GM12801 (cell line): ENCODE results near the gene ASIC3.

Source experiments
- TF ChIP-seq, protein P1 (sequence below): IDR thresholded peaks from one replicate; pipeline ENCODE4 v1.5.1; 2011; ENCODE audit warnings: control low read depth; ENCODE audit not compliant: insufficient read length; ENCODE audit errors: extremely low read depth

ASIC3 gene

DNA sequence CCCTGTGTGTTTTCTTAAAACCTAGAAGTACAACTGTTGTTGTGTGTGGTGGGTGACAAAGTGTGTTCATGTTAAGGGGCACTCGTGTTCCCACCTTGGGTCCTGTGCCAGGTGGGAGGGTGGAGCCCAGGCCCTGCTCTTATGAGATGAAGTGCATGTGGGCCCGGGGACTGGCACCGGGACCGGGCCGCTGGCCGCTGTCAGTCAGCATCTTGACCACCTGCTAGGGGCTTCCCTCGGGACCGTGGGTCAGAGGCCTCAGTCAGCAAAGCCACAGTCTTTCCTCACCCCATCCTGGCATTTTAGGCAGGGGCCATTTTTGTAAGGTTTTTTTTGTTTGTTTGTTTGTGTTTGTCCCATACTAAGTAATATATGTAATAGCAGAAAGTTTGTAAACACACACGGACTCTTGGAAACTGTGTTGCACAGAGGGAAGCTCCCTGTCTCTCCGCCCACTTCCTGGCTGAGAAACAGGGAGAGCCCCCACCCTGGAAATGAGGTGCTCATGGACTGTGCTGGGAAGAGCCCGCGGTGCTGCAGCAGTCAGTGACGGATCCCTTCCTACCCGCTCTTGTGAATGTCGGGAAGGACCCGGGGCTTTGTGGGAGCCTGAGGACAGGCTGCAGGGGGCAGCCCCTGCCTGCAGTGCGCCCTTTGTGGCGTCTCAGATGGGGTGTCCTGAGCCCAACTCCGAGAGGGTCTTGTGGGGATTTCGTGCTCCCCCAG, 51.3 kb downstream of the ASIC3 start:
- TF ChIP-seq, protein P1, sequence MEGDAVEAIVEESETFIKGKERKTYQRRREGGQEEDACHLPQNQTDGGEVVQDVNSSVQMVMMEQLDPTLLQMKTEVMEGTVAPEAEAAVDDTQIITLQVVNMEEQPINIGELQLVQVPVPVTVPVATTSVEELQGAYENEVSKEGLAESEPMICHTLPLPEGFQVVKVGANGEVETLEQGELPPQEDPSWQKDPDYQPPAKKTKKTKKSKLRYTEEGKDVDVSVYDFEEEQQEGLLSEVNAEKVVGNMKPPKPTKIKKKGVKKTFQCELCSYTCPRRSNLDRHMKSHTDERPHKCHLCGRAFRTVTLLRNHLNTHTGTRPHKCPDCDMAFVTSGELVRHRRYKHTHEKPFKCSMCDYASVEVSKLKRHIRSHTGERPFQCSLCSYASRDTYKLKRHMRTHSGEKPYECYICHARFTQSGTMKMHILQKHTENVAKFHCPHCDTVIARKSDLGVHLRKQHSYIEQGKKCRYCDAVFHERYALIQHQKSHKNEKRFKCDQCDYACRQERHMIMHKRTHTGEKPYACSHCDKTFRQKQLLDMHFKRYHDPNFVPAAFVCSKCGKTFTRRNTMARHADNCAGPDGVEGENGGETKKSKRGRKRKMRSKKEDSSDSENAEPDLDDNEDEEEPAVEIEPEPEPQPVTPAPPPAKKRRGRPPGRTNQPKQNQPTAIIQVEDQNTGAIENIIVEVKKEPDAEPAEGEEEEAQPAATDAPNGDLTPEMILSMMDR = no peak

DNA sequence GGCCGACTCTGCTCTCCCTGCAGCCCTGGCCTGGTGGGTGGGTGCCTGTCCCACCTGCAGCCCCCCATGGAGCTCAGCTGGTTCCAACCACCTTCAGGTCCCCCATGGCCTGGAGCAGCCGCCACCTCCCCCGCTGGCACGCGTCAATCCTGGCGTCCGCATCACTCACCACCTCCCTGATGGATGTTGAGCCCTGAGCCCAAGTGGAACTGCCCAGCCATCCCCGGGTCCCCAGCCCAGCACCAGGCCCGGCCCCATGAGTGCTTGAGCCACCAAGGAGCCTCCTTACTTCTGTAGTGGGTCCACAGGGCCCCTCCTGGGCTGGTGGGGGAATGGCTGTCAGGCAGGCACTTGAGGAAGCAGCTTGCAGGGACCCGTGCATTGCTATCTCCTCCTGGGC, 52.6 kb downstream of the ASIC3 start:
- TF ChIP-seq, protein P1 = no peak

DNA sequence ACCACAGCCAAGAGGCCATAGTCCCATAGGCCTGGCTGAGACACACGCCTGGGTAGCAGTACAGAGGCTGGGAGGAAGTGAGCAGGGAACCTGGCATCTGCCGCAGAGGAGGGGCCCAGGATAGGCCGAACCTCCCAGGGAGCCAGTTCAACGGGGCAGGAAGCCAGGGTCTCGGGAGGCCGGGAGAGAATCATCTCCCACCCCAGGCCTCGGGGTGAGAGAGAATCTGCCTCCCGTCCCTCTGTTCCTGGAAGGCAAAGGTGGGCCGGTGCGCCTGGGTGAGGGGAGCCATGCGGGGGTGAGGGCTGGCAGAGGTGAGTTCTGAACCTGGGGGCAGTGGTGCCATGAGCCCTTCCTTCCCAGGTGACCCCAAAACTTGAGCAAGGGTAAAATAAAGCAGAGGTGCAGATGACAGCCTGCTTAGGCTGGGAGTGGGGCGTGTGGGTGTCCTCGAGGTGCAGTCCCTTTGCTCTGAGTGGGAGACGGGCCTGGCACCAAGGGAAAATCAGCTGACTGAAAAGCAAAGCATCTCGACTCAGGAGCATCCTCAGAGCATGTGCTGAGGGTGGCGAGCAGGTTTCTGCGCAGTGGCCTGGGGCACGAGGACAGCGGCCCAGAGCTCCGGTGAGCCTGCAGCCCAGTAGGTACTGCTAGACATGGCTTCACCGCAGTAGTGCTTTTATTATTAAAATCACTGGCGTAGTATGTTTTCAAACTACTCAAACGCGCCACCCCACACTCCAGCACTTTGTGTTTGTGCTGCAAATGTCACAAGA, 53.5 kb downstream of the ASIC3 start:
- TF ChIP-seq, protein P1 = no peak
